HG02642 (cell line): ENCODE data around the gene CALCR.
"Not testable (repeated sequence)": the region's sequence is repeated elsewhere in the genome, so short reads cannot be mapped to it uniquely, and the experiment has no call there.

ENCODE experiments used
- ATAC-seq: cut with Tn5 transposase; IDR thresholded peaks from one replicate; pipeline ENCODE4 v1.9.1; 2021; ENCODE audit warnings: mild to moderate bottlenecking; ENCODE audit not compliant: unreplicated experiment, poor library complexity

Gene CALCR

DNA sequence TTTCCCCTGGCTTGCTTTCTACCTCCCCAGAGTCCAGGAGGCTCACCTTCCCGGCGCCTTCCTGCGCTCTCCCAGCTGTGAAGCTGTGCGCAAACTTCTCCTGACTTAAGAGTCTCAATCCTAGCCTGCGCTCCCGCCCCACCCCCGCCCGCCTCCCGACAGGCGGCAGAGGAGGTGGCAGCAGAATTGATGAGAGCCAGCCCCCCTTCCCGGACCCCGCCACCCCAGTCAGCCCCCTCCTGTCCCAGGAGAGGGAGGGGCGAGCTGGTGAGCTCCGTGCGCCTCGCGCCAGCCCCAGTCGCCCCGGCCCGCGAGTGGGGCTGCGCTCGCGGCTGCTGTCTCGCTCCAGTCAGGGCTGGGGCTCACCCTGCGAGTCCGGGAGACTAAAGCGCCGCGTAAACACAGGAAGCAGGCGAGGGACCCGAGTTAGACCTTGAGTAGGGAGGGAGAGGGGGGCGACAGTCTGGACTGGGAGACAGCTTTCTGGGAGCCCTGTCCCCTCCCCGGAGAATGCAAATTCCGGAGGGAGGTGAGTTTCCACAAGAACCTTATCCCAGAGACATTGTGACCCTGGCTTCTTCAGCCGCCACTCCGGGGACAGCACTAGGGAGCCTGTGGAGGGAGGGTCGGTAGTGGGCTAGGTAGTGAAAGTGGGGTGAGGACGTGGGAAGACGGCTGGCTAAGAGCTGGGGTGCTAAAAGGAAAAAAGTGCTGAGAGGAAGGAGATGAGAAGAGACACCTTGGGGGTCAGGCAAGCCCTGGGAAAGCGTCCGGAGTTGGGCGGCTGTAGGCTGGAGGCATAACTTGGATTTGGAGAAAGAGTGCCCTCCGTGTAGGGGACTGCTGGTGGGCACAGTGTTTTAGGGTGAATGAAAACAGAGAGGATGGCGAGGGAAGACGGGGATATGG is at the start of gene CALCR:
Gene CALCR, minus strand, starts transcription at position 79 of the 909 bp plus-strand sequence. CDS start 87,743 bp downstream, outside the sequence.
- no peak for ATAC-seq

DNA sequence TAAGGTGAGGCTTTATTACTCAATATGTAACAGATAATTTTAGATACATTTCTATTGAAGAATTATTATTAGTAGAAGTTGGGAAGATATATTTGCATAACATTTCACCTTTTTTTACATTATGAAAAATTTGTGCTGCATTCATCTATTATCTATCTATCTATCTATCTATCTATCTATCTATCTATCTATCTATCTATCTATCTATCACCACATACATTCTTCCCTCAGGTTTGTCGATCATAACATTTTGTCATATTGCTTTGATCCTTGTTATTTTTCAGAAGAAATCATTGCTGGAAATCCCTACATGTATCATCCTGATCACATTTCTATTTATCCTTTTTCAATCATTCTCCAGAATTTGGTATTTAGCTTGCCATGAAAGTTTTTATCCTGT is 49.3 kb upstream of the CALCR start:
- no peak for ATAC-seq

GRCh38 chr7:93622036-93623033 is 47.8 kb upstream of the CALCR start:
- ATAC-seq, result no peak

GRCh38 chr7:93620864-93621263 is 46.3 kb upstream of the CALCR start:
- no peak for ATAC-seq

DNA sequence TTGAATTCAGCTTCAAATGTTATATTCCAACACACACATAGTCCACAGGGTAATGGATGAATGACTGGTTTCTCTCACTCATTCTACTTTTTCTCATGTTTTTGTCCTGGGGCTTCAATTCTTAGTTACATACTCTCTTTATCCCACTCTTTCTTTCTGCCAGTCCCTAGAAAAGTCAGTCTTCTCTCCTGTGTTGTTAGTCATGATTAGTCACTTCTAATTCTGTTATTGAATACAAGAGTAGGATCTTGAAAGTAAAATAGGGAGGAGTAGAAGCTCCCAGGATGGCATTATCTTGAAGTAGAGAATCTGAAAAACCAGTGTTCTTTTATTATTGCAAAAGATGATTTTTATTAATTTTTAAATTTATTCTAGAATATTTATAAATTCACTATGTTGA is 45.5 kb upstream of the CALCR start:
- ATAC-seq, result no peak

GRCh38 chr7:93601363-93601762 is 26.8 kb upstream of the CALCR start:
- ATAC-seq, result no peak

GRCh38 chr7:93594250-93594649 is 19.7 kb upstream of the CALCR start:
- ATAC-seq, result no peak

DNA sequence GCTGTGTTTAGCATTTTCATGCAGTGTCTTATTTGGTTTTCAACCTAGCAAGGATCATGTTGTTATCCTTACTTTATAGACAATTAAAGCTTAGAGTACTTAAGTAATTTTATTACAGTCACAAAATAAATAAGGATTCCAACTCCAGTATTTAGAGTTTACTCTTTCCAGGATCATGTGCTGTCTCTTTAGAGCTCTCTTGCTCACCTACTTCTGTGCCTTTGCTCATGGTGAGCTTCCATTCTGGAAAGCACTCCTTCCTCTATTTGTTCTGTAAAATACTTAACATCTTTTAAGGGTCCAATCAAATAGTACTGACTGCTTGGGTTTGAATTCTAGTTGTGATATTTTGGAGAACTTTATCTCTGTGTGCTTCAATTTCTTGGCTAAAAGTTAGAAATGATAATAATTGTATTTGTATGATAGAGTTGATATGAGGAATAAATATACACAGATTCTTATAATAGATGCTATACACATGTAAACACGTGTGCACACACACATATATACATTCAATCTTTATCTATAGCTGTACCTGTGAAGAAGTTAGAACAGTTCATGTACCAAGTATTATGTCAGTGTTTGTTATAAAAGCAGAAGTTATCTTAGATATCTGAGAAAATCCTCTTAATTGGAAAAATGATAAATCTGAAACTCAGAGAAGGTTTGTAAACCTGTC is 18.2 kb upstream of the CALCR start:
- no peak for ATAC-seq

DNA sequence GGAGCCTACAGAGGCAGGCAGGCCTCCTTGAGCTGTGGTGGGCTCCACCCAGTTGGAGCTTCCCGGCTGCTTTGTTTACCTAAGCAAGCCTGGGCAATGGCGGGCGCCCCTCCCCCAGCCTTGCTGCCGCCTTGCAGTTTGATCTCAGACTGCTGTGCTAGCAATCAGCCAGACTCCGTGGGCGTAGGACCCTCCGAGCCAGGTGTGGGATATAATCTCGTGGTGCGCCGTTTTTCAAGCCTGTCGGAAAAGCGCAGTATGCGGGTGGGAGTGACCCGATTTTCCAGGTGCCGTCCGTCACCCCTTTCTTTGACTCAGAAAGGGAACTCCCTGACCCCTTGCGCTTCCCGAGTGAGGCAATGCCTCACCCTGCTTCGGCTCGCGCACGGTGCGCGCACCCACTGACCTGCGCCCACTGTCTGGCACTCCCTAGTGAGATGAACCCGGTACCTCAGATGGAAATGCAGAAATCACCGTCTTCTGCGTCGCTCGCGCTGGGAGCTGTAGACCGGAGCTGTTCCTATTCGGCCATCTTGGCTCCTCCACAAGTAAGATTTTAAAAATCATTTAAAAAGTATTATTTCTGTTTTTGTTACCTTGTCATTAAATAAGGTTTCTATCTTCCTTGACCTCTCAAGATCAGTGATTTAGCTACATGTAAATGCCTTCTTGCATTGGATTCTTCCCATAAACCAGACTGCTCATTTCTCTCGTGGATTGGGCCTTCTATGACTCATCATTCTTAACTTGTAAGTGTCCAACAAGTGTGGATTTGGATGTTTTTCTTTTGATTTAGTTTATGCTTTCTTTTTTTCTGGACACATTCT is 16.9 kb upstream of the CALCR start:
- ATAC-seq, result not testable (repeated sequence)

GRCh38 chr7:93586479-93586865 is 11.9 kb upstream of the CALCR start:
- not testable (repeated sequence) for ATAC-seq

DNA sequence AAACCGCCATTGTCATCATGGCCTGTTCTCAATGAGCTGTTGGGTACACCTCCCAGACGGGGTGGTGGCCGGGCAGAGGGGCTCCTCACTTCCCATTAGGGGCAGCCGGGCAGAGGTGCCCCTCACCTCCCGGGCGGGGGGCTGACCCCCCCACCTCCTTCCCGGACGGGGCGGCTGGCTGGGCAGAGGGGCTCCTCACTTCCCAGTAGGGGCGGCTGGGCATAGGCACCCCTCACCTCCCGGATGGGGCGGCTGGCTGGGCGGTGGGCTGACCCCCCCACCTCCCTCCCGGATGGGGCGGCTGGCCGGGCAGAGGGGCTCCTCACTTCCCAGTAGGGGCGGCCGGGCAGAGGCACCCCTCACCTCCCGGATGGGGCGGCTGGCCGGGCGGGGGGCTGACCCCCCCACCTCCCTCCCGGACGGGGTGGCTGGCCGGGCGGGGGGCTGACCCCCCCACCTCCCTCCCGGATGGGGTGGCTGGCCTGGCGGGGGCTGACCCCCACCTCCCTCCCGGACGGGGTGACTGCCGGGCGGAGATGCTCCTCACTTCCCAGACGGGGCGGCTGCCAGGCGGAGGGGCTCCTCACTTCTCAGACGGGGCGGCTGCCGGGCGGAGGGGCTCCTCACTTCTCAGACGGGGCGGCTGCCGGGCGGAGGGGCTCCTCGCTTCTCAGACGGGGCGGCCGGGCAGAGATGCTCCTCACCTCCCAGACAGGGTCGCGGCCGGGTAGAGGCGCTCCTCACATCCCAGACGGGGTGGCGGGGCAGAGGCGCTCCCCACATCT is 11.4 kb upstream of the CALCR start:
- not testable (repeated sequence) for ATAC-seq

DNA sequence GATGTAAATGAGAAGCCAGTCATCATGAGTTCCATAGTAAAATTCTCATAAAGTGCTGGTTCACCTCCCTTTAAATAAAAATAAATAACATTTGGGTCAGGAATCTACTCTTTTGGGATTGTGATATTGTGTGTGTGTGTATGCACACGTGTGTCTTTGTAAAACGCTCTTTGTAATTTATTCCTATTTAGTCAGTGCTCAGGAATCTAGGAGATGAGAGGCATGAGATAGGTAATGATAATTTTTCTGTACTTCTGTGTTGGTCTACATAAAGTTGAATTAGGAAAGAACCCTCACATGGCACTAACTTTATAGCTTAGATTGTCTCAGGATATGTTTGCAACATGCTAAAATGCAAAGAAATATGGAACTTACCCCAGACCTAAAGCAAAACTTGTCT is 4.9 kb upstream of the CALCR start:
- ATAC-seq, result no peak

- no peak for ATAC-seq
Observed at GRCh38 chr7:93578762-93579161, 4.2 kb upstream of the CALCR start.

DNA sequence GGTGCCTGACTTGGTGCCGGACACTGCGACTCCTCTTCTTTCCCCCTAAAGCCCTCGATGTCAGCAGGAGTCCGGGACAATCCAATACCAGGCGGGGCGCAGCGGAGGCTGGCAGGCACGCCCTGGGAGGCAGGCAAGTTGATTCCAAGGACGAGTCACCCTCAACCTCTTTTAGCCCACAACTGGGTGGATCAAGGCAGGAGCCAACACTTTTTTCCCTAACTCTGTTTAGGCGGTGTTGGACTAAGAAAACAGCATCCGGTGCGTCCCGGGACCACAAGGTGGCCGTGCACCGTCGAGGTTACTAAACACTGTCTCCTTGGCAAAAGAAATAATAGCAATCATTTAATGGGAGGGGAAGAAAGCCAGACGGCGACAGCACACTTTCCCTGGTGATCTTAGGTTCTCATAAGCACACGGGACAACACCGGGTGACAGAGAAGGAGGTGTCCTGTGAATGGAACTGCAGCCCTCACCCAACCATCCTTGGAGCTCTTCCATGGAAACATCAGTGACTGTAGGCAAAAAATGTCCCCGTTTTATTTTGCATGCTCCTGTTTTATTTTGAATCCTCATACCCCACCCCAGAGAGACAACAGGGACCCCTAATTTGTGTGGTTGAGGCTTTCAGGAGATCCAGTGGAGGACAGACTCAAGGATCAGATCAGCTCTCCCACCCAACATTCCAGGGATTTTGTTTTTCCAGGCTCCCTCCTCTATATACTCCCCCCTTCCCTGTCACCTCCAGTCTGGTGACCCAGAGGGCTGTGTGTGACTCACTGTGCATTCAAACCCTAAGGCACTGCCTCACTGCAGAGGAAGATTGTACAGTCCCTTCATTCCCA is 1.3 kb upstream of the CALCR start:
- no peak for ATAC-seq

- no peak for ATAC-seq
Observed at GRCh38 chr7:93574269-93574645, 267 bp downstream of the CALCR start.

DNA sequence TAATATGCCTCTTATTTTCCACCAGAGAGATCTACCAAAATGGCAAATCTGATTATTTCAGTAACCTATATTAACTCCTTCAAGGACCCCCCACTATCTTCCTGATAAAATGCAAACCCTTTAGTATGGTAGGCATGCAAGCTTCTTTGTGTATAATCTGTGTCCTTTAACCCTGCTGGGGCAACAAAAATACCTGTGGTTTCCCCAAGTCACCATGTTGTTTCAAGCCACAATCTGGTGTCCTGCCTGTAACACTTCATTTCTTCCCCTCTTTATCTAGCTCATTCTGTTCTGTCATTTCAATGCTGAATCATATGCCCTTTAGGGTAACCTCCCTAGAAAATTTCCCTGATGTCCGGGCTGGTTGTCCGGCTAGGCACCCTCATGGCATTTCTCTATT is 5.3 kb downstream of the CALCR start:
- no peak for ATAC-seq

DNA sequence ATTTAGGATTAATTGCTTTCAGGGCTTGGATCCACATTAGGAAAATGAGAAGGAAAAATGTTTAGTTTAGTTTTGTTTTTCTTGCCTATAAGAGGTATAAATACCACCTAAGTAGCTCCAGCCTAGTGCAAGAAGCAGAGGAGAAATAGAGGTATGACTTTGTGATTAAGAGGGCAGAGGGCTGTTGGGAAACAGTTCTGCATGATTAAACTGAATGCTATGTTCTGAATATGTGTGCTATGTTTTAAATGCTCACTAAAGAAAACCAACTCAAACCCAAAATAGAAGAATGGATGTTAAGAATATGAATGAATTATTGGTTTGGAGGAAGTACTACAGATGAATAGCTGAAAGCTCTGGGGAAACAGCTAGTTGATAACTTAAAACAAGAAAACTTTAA is 7.6 kb downstream of the CALCR start:
- no peak for ATAC-seq

- ATAC-seq, result no peak
Observed at GRCh38 chr7:93563584-93563983, 10.9 kb downstream of the CALCR start.
